Suprapubic skin (tissue), 4 donors: ENCODE measurements around the gene LLGL2. TPM values are rescaled to one million over a fixed set of nuclear protein-coding genes. Genes with fewer than 3 reads are reported as not detected.

ENCODE experiments used
- DNase-seq, 2 donors: peaks; one replicate each; pipeline ENCODE4 v3.0.0-alpha.2; 2019; ENCODE audit warnings: low spot score in 2 of 2
- H3K27ac ChIP-seq: fragments of 200-600 bp; sonication (generic); one replicate; pipeline ENCODE4 v1.5.1; 2019
- H3K27me3 ChIP-seq: fragments of 200-600 bp; sonication (generic); one replicate; pipeline ENCODE4 v1.5.1; 2019
- H3K36me3 ChIP-seq: fragments of 200-600 bp; sonication (generic); one replicate; pipeline ENCODE4 v1.5.1; 2019
- H3K4me1 ChIP-seq: fragments of 200-600 bp; sonication (generic); one replicate; pipeline ENCODE4 v1.5.1; 2019
- H3K4me3 ChIP-seq: fragments of 200-600 bp; sonication (generic); one replicate; pipeline ENCODE4 v1.5.1; 2019; ENCODE audit warnings: mild to moderate bottlenecking
- H3K9me3 ChIP-seq: fragments of 200-600 bp; sonication (generic); one replicate; pipeline ENCODE4 v1.5.1; 2019
- EP300 ChIP-seq: sonication (generic); formaldehyde crosslinking; IDR thresholded peaks from one replicate; pipeline ENCODE4 v1.6.1; 2017; ENCODE audit warnings: antibody characterized with exemption
- POLR2A ChIP-seq, 2 donors: fragments of 450-650 bp; IDR thresholded peaks; one replicate each; pipeline ENCODE4 v1.6.1; 2017; ENCODE audit warnings: antibody characterized with exemption in 2 of 2, mild to moderate bottlenecking in 2 of 2, moderate library complexity in 2 of 2
- POLR2AphosphoS5 ChIP-seq, 3 donors: sonication (generic); formaldehyde crosslinking; IDR thresholded peaks; one replicate each; pipeline ENCODE4 v1.6.1; 2017; ENCODE audit warnings: antibody characterized with exemption in 3 of 3
- WGBS: methylation state at CpG from one replicate; pipeline ENCODE4 v1.1.5; 2018; 5-methylcytosine and 5-hydroxymethylcytosine counted together
- total RNA-seq, 4 donors: library from RNA; depleted of rRNA; stranded (reverse); fragments of >200 nt; gene quantifications; one replicate each; pipeline ENCODE4 v1.1.0, GENCODE V29; 2016
- TF ChIP-seq, protein P1 (sequence below), 2 donors: fragments of 200-600 bp in 1 of 2; fragments of 450-650 bp in 1 of 2; sonication (generic) in 1 of 2; IDR thresholded peaks; one replicate each; pipeline ENCODE4 v1.5.1; 2016 to 2019; ENCODE audit warnings: antibody characterized with exemption in 2 of 2, mild to moderate bottlenecking in 1 of 2, moderate library complexity in 1 of 2

The LLGL2 gene
- total RNA-seq, 4 donors from 2014 or later = 75.3 to 114 (median 78.4) TPM

DNA sequence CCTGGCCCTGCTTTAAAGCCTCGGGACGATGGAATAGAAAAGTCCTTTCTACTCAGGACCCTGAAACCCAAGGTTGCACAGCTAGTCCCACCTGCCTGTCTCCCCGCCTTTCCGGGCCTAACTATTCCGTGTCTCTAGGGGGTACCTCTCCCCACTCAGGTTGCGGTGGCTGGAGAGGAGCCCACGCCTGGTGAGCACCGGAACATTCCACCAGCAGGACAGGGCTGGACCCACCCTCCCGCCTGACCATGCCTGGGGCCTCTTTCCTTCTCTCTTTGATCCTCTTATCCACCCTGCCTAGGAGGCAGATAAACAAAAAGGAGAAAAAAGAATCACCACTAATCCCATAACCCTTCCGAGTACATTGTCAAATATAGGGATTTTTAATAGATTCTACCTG is 10.9 kb downstream of the LLGL2 start:
- Histone ChIP-seq H3K9me3 (no peaks in the 10 kb centered on the region), H3K4me1 (peaks cover 9% of the 10 kb centered on the region), H3K27me3 (no peaks in the 10 kb centered on the region), H3K27ac (no peak overlapping the region), H3K4me3 (no peak overlapping the region), H3K36me3 (peaks cover 6% of the 10 kb centered on the region)
- 89% methylated on average over 9 of the region's 10 CpGs for WGBS
- no peak for DNase-seq
- TF ChIP-seq POLR2AphosphoS5 (IDR thresholded peaks at IDR 0.05) (no peak), POLR2A (IDR thresholded peaks at IDR 0.05) (no peak), EP300 (no peak)
- TF ChIP-seq, protein P1, sequence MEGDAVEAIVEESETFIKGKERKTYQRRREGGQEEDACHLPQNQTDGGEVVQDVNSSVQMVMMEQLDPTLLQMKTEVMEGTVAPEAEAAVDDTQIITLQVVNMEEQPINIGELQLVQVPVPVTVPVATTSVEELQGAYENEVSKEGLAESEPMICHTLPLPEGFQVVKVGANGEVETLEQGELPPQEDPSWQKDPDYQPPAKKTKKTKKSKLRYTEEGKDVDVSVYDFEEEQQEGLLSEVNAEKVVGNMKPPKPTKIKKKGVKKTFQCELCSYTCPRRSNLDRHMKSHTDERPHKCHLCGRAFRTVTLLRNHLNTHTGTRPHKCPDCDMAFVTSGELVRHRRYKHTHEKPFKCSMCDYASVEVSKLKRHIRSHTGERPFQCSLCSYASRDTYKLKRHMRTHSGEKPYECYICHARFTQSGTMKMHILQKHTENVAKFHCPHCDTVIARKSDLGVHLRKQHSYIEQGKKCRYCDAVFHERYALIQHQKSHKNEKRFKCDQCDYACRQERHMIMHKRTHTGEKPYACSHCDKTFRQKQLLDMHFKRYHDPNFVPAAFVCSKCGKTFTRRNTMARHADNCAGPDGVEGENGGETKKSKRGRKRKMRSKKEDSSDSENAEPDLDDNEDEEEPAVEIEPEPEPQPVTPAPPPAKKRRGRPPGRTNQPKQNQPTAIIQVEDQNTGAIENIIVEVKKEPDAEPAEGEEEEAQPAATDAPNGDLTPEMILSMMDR (IDR thresholded peaks at IDR 0.05) = no peak

DNA sequence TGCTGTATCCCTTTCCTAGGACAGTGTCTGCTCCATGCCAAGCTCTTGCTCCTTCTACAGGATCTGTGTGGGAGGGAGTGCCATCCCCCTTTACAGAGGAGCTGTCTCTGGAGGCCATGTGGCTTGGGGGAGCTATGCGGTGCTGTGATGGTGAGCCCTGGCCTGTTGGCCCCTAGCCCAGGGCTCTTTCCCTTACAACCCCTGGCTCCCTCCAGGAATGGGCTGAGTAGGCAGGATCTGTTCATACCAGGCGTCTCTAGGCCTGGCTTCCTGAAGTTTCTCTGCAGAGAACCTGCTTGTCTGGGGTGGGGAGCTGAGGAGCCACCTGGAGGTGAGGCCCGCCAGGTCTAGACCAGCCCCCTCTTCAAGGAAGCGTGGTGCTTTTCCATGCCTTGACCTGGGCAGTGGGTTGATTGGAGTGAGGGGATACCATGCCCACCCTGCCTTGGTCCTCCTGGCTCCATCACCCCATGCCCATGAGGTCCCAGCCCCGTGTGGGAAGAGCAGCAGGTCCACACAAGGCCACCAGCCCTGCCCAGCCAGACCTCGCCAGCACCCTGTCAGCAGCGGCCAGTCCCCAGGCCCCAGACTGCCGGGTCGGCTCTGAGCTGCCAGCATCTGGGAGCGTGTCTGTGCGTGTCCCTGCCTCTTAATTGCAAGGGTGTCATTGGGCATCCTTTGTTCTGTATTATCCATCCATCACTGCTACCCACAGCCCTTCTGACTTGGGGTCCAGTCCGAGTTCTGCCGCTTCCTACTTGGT is 14.7 kb downstream of the LLGL2 start:
- TF ChIP-seq, protein P1 (IDR thresholded peaks at IDR 0.05) = no peak
- TF ChIP-seq POLR2AphosphoS5 (IDR thresholded peaks at IDR 0.05) (no peak), EP300 (no peak), POLR2A (IDR thresholded peaks at IDR 0.05) (no peak)
- Histone ChIP-seq H3K27ac (no peak overlapping the region), H3K36me3 (no peaks in the 10 kb centered on the region), H3K4me3 (no peak overlapping the region), H3K27me3 (no peaks in the 10 kb centered on the region), H3K9me3 (no peaks in the 10 kb centered on the region), H3K4me1 (peaks cover 9% of the 10 kb centered on the region)
- DNase-seq = no peak
- WGBS = 67% methylated on average over 10 of the region's 13 CpGs

DNA sequence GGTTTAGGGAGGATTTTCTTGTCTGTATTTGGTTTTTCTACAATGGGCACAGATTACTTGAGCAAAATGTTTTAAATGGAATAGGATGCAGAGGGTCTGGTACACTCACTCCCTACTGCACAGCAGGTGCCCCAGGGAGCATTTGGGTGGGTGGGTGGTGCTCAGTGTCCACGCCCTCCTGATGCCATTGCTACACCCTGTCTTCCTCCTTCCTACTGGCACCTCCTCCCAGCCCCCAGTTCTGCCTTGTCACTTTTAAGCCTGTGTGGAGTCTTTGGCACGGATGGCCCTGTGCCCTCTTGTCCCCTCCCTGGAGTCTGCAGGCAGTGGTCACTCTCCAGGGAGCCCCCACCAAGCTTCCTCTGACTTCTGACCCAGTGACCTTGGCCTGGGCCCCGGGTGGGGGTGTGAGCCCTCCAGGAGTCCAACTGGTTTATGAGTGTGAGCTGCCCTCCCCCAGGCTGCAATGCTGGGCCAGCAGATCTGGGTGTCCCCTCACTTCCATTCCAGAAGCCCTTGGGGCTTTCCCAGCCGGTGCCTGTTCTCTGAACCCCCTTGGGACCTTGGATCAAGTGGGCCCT is 15.5 kb downstream of the LLGL2 start:
- Histone ChIP-seq H3K27me3 (no peaks in the 10 kb centered on the region), H3K4me3 (no peak overlapping the region), H3K36me3 (no peaks in the 10 kb centered on the region), H3K9me3 (no peaks in the 10 kb centered on the region), H3K4me1 (peaks cover 12% of the 10 kb centered on the region), H3K27ac (no peak overlapping the region)
- TF ChIP-seq POLR2AphosphoS5 (IDR thresholded peaks at IDR 0.05) (no peak), POLR2A (IDR thresholded peaks at IDR 0.05) (no peak), EP300 (no peak)
- TF ChIP-seq, protein P1 (IDR thresholded peaks at IDR 0.05) = no peak
- DNase-seq = peak in 1 of 2 donors; percentile 56
- 61% methylated on average over 4 of the region's 4 CpGs for WGBS

DNA sequence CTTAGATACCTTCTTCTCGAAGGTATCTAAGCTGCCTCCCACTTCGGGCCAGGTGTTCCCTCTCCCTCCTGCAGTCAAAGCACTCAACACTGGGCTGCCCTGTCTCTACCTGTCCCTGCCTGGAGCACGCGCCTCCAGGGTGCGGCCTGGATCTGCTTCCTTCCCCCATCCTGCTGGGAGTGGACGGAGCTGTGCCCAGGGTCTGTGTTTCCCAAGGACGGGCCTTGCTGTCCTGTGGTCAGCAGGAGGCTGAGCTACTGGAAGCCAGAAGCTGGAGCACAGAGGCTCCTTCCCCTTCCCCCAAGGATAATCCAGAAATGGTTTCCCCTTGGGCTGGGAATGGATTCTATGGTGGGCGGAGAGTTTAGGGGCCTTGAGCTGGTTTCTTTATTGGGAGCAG is 16.7 kb downstream of the LLGL2 start:
- WGBS = 88% methylated on average over 8 of the region's 8 CpGs

More for the DNA sequence above, 16.7 kb downstream of the LLGL2 start:
- H3K4me1 ChIP-seq = peaks cover 21% of the 10 kb centered on the region
- TF ChIP-seq POLR2AphosphoS5 (IDR thresholded peaks at IDR 0.05) (no peak), POLR2A (IDR thresholded peaks at IDR 0.05) (no peak), EP300 (no peak)
- TF ChIP-seq, protein P1 (IDR thresholded peaks at IDR 0.05) = no peak
- no peak overlapping the region for H3K4me3 ChIP-seq
- DNase-seq = no peak
- H3K27ac ChIP-seq = no peak overlapping the region
- no peaks in the 10 kb centered on the region for H3K9me3 ChIP-seq
- no peaks in the 10 kb centered on the region for H3K36me3 ChIP-seq
- no peaks in the 10 kb centered on the region for H3K27me3 ChIP-seq
